ENCODE data around the gene TTC31.

The TTC31 gene

GRCh38 chr2:74525717-74526648 lies 43.1 kb downstream of the TTC31 start, which contains the start of gene DQX1:
Gene DQX1 (minus strand): TSS chr2:74526231. CDS start chr2:74525729, 502 bp downstream.
- Histone ChIP-seq H3K9ac (ENCODE audit: low read depth, low read length) (no peak within 1 kb of the TSS), H3K4me3 (ENCODE audit: low read length) (no peak within 1 kb of the TSS), H3K27ac (ENCODE audit: low read length) (no peak within 1 kb of the TSS), H3K36me3 (ENCODE audit: insufficient read depth, low read depth, low read length) (peaks cover 26% of the 10 kb centered on the region), H3K9me3 (ENCODE audit: insufficient read depth, low read depth, low read length) (no peaks in the 10 kb centered on the region), H3K27me3 (ENCODE audit: insufficient read depth, low read length) (peaks cover 34% of the 10 kb centered on the region), H3K4me1 (ENCODE audit: insufficient read depth, low read length) (no peaks in the 10 kb centered on the region)

GRCh38 chr2:74526649-74527230 lies 43.9 kb downstream of the TTC31 start:
- Histone ChIP-seq H3K9me3 (ENCODE audit: insufficient read depth, low read depth, low read length) (no peaks in the 10 kb centered on the region), H3K27me3 (ENCODE audit: insufficient read depth, low read length) (peaks cover 27% of the 10 kb centered on the region), H3K4me3 (ENCODE audit: low read length) (no peak overlapping the region), H3K4me1 (ENCODE audit: insufficient read depth, low read length) (no peaks in the 10 kb centered on the region), H3K9ac (ENCODE audit: low read depth, low read length) (no peak overlapping the region), H3K36me3 (ENCODE audit: insufficient read depth, low read depth, low read length) (peaks cover 32% of the 10 kb centered on the region), H3K27ac (ENCODE audit: low read length) (no peak overlapping the region)

GRCh38 chr2:74527741-74528140 lies 44.9 kb downstream of the TTC31 start:
- no peak overlapping the region for H3K9ac ChIP-seq (ENCODE audit: low read depth, low read length)
- no peak overlapping the region for H3K4me3 ChIP-seq (ENCODE audit: low read length)

DNA sequence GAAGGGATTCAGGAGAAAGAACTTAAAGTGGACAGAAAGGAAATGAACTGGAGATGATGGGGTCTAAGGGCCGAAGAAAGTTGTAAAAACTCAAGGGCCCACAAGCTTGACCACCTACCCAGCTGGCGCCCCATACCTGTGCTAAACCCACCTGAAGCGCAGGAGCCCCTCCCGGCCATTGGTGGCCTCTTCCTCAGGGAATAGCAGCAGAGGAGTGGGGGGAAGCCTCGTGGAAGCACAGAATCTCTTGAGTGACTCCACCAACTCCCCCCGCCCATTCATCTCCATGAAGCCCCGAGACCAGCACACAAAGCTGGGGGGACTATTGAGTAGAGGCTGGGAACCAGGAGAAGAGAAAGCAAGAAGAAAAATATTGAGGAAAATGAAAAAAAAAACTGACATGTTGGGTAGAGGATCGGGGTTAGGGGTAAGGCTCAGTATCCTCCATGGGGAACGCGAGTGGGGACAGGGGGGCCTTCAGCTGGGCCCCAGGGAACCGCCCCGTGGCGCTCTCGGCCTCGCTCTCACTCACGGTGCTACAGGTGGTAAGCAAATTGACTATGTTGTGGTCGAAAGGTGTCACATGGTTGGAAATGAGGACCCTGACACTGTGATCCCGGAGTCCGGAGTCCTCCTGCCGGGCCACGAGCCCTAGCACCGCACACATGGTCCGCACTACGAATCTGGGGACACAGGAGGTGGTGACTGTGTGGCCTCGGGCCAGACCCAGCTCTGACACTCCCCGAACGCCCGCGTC lies 45.9 kb downstream of the TTC31 start:
- no peaks in the 10 kb centered on the region for H3K4me1 ChIP-seq (ENCODE audit: insufficient read depth, low read length)
- peak overlapping the region; percentile 99 for H3K4me3 ChIP-seq (ENCODE audit: low read length)
- H3K27ac ChIP-seq (ENCODE audit: low read length): peak overlapping the region; percentile 53
- peaks cover 53% of the 10 kb centered on the region for H3K36me3 ChIP-seq (ENCODE audit: insufficient read depth, low read depth, low read length)
- no peaks in the 10 kb centered on the region for H3K9me3 ChIP-seq (ENCODE audit: insufficient read depth, low read depth, low read length)
- peak overlapping the region; percentile 97 for H3K9ac ChIP-seq (ENCODE audit: low read depth, low read length)
- peaks cover 7% of the 10 kb centered on the region; the same call in 1 of the 2 replicates for H3K27me3 ChIP-seq (ENCODE audit: insufficient read depth, low read length)

More at GRCh38 chr2:74527741-74528140, 44.9 kb downstream of the TTC31 start:
- Histone ChIP-seq H3K27ac (ENCODE audit: low read length) (no peak overlapping the region), H3K27me3 (ENCODE audit: insufficient read depth, low read length) (peaks cover 17% of the 10 kb centered on the region), H3K4me1 (ENCODE audit: insufficient read depth, low read length) (no peaks in the 10 kb centered on the region), H3K9me3 (ENCODE audit: insufficient read depth, low read depth, low read length) (no peaks in the 10 kb centered on the region), H3K36me3 (ENCODE audit: insufficient read depth, low read depth, low read length) (peaks cover 42% of the 10 kb centered on the region)

GRCh38 chr2:74529357-74530238 lies 46.7 kb downstream of the TTC31 start, which contains the start of the genes AUP1 and HTRA2:
Gene AUP1 (minus strand): TSS chr2:74529706. CDS start chr2:74529629, 77 bp downstream.
Gene HTRA2 (plus strand): TSS chr2:74529933. CDS start chr2:74530007, 74 bp downstream.
- H3K9me3 ChIP-seq (ENCODE audit: insufficient read depth, low read depth, low read length): no peaks in the 10 kb centered on the region
- peak within 1 kb of the TSS; percentile 53 for H3K27ac ChIP-seq (ENCODE audit: low read length)
- H3K4me1 ChIP-seq (ENCODE audit: insufficient read depth, low read length): no peaks in the 10 kb centered on the region
- H3K4me3 ChIP-seq (ENCODE audit: low read length): peak within 1 kb of the TSS; percentile 99
- H3K36me3 ChIP-seq (ENCODE audit: insufficient read depth, low read depth, low read length): peaks cover 61% of the 10 kb centered on the region
- peak within 1 kb of the TSS; percentile 97 for H3K9ac ChIP-seq (ENCODE audit: low read depth, low read length)
- H3K27me3 ChIP-seq (ENCODE audit: insufficient read depth, low read length): peaks cover 6% of the 10 kb centered on the region; the same call in 1 of the 2 replicates

DNA sequence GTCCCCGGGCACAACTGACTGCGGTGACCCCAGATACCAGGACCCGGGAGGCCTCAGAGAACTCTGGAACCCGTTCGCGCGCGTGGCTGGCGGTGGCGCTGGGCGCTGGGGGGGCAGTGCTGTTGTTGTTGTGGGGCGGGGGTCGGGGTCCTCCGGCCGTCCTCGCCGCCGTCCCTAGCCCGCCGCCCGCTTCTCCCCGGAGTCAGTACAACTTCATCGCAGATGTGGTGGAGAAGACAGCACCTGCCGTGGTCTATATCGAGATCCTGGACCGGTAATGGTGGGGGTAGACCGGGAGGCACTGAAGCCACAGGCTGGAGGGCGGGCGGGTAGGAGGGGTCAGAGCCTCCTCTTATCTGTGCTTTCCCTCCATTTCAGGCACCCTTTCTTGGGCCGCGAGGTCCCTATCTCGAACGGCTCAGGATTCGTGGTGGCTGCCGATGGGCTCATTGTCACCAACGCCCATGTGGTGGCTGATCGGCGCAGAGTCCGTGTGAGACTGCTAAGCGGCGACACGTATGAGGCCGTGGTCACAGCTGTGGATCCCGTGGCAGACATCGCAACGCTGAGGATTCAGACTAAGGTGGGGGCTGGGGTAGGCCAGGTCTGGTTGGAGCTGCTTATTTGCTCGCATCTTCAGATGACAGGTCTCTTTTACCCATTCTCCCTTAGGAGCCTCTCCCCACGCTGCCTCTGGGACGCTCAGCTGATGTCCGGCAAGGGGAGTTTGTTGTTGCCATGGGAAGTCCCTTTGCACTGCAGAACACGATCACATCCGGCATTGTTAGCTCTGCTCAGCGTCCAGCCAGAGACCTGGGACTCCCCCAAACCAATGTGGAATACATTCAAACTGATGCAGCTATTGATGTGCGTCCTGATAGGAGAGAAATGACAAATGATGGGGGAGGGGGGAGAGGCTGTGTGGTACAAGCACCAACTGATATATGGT lies 47.6 kb downstream of the TTC31 start:
- Histone ChIP-seq H3K9me3 (ENCODE audit: insufficient read depth, low read depth, low read length) (no peaks in the 10 kb centered on the region), H3K4me3 (ENCODE audit: low read length) (peak overlapping the region; percentile 99), H3K27me3 (ENCODE audit: insufficient read depth, low read length) (peaks cover 6% of the 10 kb centered on the region; the same call in 1 of the 2 replicates), H3K36me3 (ENCODE audit: insufficient read depth, low read depth, low read length) (peaks cover 61% of the 10 kb centered on the region), H3K9ac (ENCODE audit: low read depth, low read length) (peak overlapping the region; percentile 75; the same call in 1 of the 2 replicates), H3K4me1 (ENCODE audit: insufficient read depth, low read length) (no peaks in the 10 kb centered on the region), H3K27ac (ENCODE audit: low read length) (no peak overlapping the region)

- H3K4me1 ChIP-seq (ENCODE audit: insufficient read depth, low read length): no peaks in the 10 kb centered on the region
- H3K9ac ChIP-seq (ENCODE audit: low read depth, low read length): no peak overlapping the region
- no peak overlapping the region for H3K27ac ChIP-seq (ENCODE audit: low read length)
- no peak overlapping the region for H3K4me3 ChIP-seq (ENCODE audit: low read length)
- peaks cover 52% of the 10 kb centered on the region for H3K36me3 ChIP-seq (ENCODE audit: insufficient read depth, low read depth, low read length)
- no peaks in the 10 kb centered on the region for H3K9me3 ChIP-seq (ENCODE audit: insufficient read depth, low read depth, low read length)
- peaks cover 6% of the 10 kb centered on the region; the same call in 1 of the 2 replicates for H3K27me3 ChIP-seq (ENCODE audit: insufficient read depth, low read length)
Measured at GRCh38 chr2:74531666-74532065, 48.8 kb downstream of the TTC31 start.

GRCh38 chr2:74532222-74532621 lies 49.3 kb downstream of the TTC31 start:
- Histone ChIP-seq H3K27ac (ENCODE audit: low read length) (no peak overlapping the region), H3K4me3 (ENCODE audit: low read length) (no peak overlapping the region), H3K9me3 (ENCODE audit: insufficient read depth, low read depth, low read length) (no peaks in the 10 kb centered on the region), H3K9ac (ENCODE audit: low read depth, low read length) (no peak overlapping the region), H3K4me1 (ENCODE audit: insufficient read depth, low read length) (no peaks in the 10 kb centered on the region), H3K36me3 (ENCODE audit: insufficient read depth, low read depth, low read length) (peaks cover 46% of the 10 kb centered on the region), H3K27me3 (ENCODE audit: insufficient read depth, low read length) (peaks cover 6% of the 10 kb centered on the region; the same call in 1 of the 2 replicates)

GRCh38 chr2:74533464-74533863 lies 50.6 kb downstream of the TTC31 start:
- Histone ChIP-seq H3K9me3 (ENCODE audit: insufficient read depth, low read depth, low read length) (no peaks in the 10 kb centered on the region), H3K4me1 (ENCODE audit: insufficient read depth, low read length) (no peaks in the 10 kb centered on the region), H3K27me3 (ENCODE audit: insufficient read depth, low read length) (peaks cover 6% of the 10 kb centered on the region; the same call in 1 of the 2 replicates), H3K4me3 (ENCODE audit: low read length) (no peak overlapping the region), H3K9ac (ENCODE audit: low read depth, low read length) (no peak overlapping the region), H3K27ac (ENCODE audit: low read length) (no peak overlapping the region), H3K36me3 (ENCODE audit: insufficient read depth, low read depth, low read length) (peaks cover 35% of the 10 kb centered on the region)

GRCh38 chr2:74534411-74534810 lies 51.5 kb downstream of the TTC31 start:
- H3K4me1 ChIP-seq (ENCODE audit: insufficient read depth, low read length): no peaks in the 10 kb centered on the region
- H3K9ac ChIP-seq (ENCODE audit: low read depth, low read length): no peak overlapping the region
- peaks cover 35% of the 10 kb centered on the region for H3K36me3 ChIP-seq (ENCODE audit: insufficient read depth, low read depth, low read length)
- H3K9me3 ChIP-seq (ENCODE audit: insufficient read depth, low read depth, low read length): no peaks in the 10 kb centered on the region
- peaks cover 6% of the 10 kb centered on the region; the same call in 1 of the 2 replicates for H3K27me3 ChIP-seq (ENCODE audit: insufficient read depth, low read length)
- no peak overlapping the region for H3K27ac ChIP-seq (ENCODE audit: low read length)
- H3K4me3 ChIP-seq (ENCODE audit: low read length): no peak overlapping the region
